Measurements from ENCODE around the gene XPC. TPM values are rescaled to one million over a fixed set of nuclear protein-coding genes. Genes with fewer than 3 reads are reported as not detected.

XPC gene
- total and polyA plus RNA-seq, 2 of the 8 experiments (the other 6 are each of a cell fraction or from before 2014, with no cell fraction given) = 8.8 to 27.3 TPM

GRCh38 chr3:14125193-14126016 lies 53.0 kb downstream of the XPC start:
- H3K27me3 ChIP-seq (replicated peaks in 1 of 4; ENCODE audit: control insufficient read depth in 3 of 4, extremely low read depth in 1 of 4, insufficient read depth in 3 of 4, low read length in 3 of 4) = no peaks in the 10 kb centered on the region
- peaks cover 2 to 14% (median 9%) of the 10 kb centered on the region in 4 experiments; a peak in 6 of 8 replicates for H3K36me3 ChIP-seq (ENCODE audit: control insufficient read depth in 2 of 4, insufficient read depth in 4 of 4, low read length in 3 of 4)
- H3K23ac ChIP-seq (ENCODE audit: insufficient read length) = no peak overlapping the region
- H2BK15ac ChIP-seq (ENCODE audit: low read length) = no peak overlapping the region; the same call in 1 of the 2 replicates
- H3K56ac ChIP-seq (replicated peaks; ENCODE audit: insufficient read length, low read depth, low read length) = no peak overlapping the region
- DNase-seq (ENCODE audit: low read depth in 1 of 2, low spot score in 2 of 2) = peak in 1 of 2 experiments; percentile 67
- peaks cover 2 to 13% of the 10 kb centered on the region in 2 experiments for H4K20me1 ChIP-seq (replicated peaks in 1 of 2; ENCODE audit: control insufficient read depth in 1 of 2, insufficient read depth in 2 of 2, low read length in 2 of 2)
- peak overlapping the region; percentile 41 for H3K27ac ChIP-seq (ENCODE audit: low read depth, low read length)
- peaks cover 14% of the 10 kb centered on the region for H3K79me1 ChIP-seq (ENCODE audit: low read depth, low read length)
- H2BK20ac ChIP-seq (ENCODE audit: low read length) = no peak overlapping the region
- peak overlapping the region; percentile 90 for H4K8ac ChIP-seq (ENCODE audit: extremely low read depth, insufficient read depth, low read length)
- H2AK5ac ChIP-seq (ENCODE audit: low read depth, low read length) = no peak overlapping the region
- H3K4me3 ChIP-seq (ENCODE audit: extremely low read depth in 1 of 4, insufficient read depth in 2 of 4, low read depth in 3 of 4, low read length in 4 of 4) = peak overlapping the region; percentile 90 to 97 (median 91)
- H4K91ac ChIP-seq (replicated peaks; ENCODE audit: insufficient read length, low read length) = peak overlapping the region; percentile 12
- H3K14ac ChIP-seq (ENCODE audit: insufficient read length) = no peak overlapping the region
- POLR2A ChIA-PET (ENCODE audit: partially characterized antibody) = interaction anchor here (0.5 to 4.7 kb wide), 24 partner anchors 8 to 474 kb away, joined by 3 to 46 read pairs (median 4); partner anchors contain the start of genes LSM3 and XPC
- peak overlapping the region; percentile 72 to 85 (median 85) for H3K9ac ChIP-seq (replicated peaks in 1 of 4; ENCODE audit: extremely low read depth in 1 of 4, low read depth in 3 of 4, low read length in 3 of 4)
- peaks cover 7 to 33% of the 10 kb centered on the region in 2 experiments for H3K79me2 ChIP-seq (ENCODE audit: control insufficient read depth in 1 of 2, insufficient read depth in 2 of 2, low read length in 2 of 2)
- H3K4me1 ChIP-seq (replicated peaks in 1 of 4; ENCODE audit: control insufficient read depth in 3 of 4, insufficient read depth in 4 of 4, low read length in 3 of 4) = peaks cover 0 to 14% (median 10%) of the 10 kb centered on the region in 4 experiments; a peak in 6 of 7 replicates
- H2BK5ac ChIP-seq (ENCODE audit: low read depth, low read length) = peak overlapping the region; percentile 41
- no peak overlapping the region for H2BK12ac ChIP-seq (ENCODE audit: low read depth, low read length)
- H2BK120ac ChIP-seq (replicated peaks; ENCODE audit: low read depth, low read length) = no peak overlapping the region
- H3K23me2 ChIP-seq (ENCODE audit: low read depth, low read length) = peaks cover 14% of the 10 kb centered on the region
- H3K18ac ChIP-seq (ENCODE audit: extremely low read depth, low read length) = no peak overlapping the region
- no peak for FAIRE-seq
- peak overlapping the region; percentile 47 for H4K5ac ChIP-seq (ENCODE audit: insufficient read length, low read depth, low read length)
- WGBS, 2 experiments (ENCODE audit: extremely low coverage in 1 of 2, insufficient coverage in 1 of 2, insufficient read length in 1 of 2, insufficient replicate concordance in 2 of 2, low coverage in 1 of 2, low lambda C conversion rate in 2 of 2, missing lambda C conversion rate in 1 of 2) = 3% methylated on average over 29 of the region's 44 CpGs; no CpG with 5 or more reads in 1 of the 2 experiments
- H3K4ac ChIP-seq (replicated peaks; ENCODE audit: insufficient read length, low read depth, low read length) = peak overlapping the region; percentile 49
- peak overlapping the region; percentile 96 to 99 for H3K4me2 ChIP-seq (ENCODE audit: insufficient read depth in 1 of 2, low read depth in 2 of 2, low read length in 2 of 2)
- H3K9me3 ChIP-seq (ENCODE audit: insufficient read depth in 2 of 2, low read depth in 1 of 2, low read length in 1 of 2) = no peaks in the 10 kb centered on the region
- H2AFZ ChIP-seq (ENCODE audit: low read length) = peak overlapping the region; percentile 85
- CTCF ChIA-PET (ENCODE audit: partially characterized antibody) = interaction anchor here (0.8 to 3.9 kb wide), 14 partner anchors 10 to 953 kb away, joined by 3 to 37 read pairs (median 4); no protein-coding TSS in a partner anchor
- TF ChIP-seq SAP30 (IDR thresholded peaks at IDR 0.05; ENCODE audit: insufficient read depth, insufficient replicate concordance, low read length) (peak; percentile 94), EP300 (IDR thresholded peaks at IDR 0.05; ENCODE audit: borderline replicate concordance in 1 of 2, low read depth in 2 of 2, low read length in 2 of 2) (peak in 1 of 2 experiments; percentile 72; a peak in 1 of 3 replicates), E2F6 (IDR thresholded peaks at IDR 0.05) (no peak), RAD21 (IDR thresholded peaks at IDR 0.05 in 1 of 2, conservative IDR thresholded peaks at IDR 0.05 in 1 of 2; ENCODE audit: low read depth in 2 of 2, low read length in 2 of 2) (peak in 1 of 2 experiments; percentile 19; a peak in 2 of 4 replicates), CHD2 (IDR thresholded peaks at IDR 0.05; ENCODE audit: low read length) (no peak), EZH2 (IDR thresholded peaks at IDR 0.05; ENCODE audit: low read depth, low read length, severe bottlenecking) (no peak), TAF1 (IDR thresholded peaks at IDR 0.05; ENCODE audit: low read depth, low read length) (0 out of 2 replicates have a peak, but pooled peaks have one; percentile 56), JUND (IDR thresholded peaks at IDR 0.05; ENCODE audit: low read length) (peak; percentile 82)

Data from H1 (cell line).